Measurements from ENCODE around the gene TSACC.
A peak's percentile ranks its signal among the peaks of the same experiment; 100 is the strongest.

Gene TSACC

DNA sequence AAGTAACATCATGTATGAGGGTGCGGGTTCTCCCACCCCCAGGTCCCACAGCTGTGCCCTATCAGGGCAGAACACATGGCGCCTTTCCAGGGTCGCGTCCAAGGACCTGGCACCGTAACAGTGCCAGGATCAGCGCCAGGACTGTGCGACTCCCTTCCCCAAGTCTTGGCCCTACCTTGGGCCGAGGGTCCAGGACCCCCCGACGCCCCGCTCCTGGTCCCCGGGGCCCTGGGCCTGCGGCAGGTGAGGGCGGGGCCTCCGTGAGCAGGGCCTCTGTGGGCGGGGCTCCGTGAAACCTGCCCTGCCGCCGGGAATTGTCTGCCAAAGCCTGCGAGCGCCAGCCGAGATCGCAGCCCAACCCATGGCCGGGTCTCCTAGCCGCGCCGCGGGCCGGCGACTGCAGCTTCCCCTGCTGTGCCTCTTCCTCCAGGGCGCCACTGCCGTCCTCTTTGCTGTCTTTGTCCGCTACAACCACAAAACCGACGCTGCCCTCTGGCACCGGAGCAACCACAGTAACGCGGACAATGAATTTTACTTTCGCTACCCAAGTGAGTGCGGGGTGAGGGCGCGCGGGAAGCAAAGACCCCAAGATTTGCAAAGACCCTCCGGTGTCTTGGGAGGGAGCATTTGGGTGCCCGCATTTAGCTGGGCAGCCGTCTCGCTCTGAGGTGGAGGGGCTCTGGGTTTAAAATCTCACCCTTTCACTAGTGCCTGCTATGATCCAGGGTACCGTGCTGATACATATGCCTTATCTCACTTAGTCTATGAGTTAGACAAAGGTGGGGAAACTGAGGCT lies 30.8 kb downstream of the TSACC start, which contains the start of gene RHBG:
Gene RHBG (plus strand): TSS at position 323 of the 796 bp plus-strand sequence. CDS start 39 bp downstream, at position 362.
- TF ChIP-seq, protein P1, sequence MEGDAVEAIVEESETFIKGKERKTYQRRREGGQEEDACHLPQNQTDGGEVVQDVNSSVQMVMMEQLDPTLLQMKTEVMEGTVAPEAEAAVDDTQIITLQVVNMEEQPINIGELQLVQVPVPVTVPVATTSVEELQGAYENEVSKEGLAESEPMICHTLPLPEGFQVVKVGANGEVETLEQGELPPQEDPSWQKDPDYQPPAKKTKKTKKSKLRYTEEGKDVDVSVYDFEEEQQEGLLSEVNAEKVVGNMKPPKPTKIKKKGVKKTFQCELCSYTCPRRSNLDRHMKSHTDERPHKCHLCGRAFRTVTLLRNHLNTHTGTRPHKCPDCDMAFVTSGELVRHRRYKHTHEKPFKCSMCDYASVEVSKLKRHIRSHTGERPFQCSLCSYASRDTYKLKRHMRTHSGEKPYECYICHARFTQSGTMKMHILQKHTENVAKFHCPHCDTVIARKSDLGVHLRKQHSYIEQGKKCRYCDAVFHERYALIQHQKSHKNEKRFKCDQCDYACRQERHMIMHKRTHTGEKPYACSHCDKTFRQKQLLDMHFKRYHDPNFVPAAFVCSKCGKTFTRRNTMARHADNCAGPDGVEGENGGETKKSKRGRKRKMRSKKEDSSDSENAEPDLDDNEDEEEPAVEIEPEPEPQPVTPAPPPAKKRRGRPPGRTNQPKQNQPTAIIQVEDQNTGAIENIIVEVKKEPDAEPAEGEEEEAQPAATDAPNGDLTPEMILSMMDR (conservative IDR thresholded peaks at IDR 0.05): no peak
- peak within 1 kb of the TSS; percentile 57; the same call in 1 of the 2 replicates for H3K27ac ChIP-seq

DNA sequence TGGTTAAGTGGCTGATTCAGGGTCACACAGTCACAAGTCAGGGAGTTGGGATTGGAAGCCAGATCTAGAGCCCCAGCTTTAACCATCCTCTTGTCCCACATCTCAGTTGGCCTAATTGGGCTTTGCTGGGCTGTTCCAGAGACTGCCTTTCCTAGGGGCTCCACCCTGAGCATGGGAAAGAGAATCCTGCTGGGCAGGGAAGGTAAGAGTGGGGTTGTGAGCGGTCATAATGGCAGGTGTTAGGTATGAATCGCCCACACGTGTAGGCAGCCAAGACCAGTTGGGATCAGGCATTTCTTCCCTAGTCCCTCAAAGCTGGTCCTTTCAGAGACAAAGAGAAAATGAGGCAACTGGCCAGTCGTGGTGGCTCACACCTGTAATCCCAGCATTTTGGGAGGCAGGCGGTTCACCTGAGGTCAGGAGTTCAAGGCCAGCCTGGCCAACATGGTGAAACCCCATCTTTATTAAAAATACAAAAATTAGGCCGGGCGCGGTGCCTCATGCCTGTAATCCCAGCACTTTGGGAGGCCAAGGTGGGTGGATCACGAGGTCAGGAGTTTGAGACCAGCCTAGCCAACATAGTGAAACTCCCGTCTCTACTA lies 31.5 kb downstream of the TSACC start:
- peak overlapping the region; percentile 57; the same call in 1 of the 2 replicates for H3K27ac ChIP-seq

DNA sequence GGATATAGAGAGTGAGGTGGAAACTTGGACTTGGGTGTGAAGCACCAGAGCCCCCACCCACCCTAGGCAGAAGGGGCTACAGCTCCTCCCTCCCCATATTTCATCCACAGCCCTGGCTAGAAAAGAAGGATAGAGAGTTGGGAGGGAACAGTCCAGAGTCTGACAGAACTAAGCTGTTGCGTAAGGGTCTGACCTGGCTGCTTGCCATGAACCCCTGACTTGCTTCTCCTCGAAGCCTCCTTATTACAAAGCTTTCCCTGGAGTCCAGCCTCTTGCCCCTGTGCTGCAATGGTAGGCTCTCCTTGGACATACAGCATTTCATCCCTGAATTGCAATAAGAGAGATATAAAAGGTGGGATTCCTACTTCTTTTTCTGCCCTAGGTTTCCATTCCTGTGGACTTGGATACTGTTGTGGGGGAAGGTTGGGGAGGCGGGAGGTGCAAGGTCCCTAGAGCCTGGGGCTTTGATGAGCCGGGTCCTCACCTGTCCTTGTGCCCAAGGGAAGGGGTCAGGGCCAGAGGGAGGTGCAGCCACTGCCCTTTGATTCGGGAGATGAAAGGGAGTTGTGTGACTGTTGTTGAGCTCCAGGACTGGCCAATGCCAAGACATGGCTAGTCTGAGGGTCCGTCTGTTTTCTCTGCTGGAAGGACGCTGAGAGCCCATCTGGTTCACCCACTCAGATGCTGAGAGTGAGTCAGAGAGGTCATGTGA lies 33.4 kb downstream of the TSACC start:
- no peak overlapping the region for H3K27ac ChIP-seq
- TF ChIP-seq, protein P1 (conservative IDR thresholded peaks at IDR 0.05): no peak

DNA sequence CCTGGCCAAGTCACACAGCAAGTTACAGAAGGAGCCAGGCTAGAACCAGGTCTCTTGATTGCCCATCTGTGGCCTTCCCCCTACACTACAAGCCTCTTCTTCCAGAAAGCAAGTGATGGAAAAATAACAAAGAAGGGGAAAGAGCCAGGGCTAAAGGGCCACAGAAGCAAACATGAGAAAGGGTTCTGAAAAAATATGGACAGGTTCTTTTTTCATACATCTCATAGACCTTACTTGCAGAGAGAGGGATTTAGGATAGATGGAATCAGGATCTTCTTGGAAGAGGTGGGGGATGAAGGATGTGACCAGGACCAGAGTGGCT lies 33.9 kb downstream of the TSACC start:
- TF ChIP-seq, protein P1 (conservative IDR thresholded peaks at IDR 0.05): no peak
- no peak overlapping the region for H3K27ac ChIP-seq

DNA sequence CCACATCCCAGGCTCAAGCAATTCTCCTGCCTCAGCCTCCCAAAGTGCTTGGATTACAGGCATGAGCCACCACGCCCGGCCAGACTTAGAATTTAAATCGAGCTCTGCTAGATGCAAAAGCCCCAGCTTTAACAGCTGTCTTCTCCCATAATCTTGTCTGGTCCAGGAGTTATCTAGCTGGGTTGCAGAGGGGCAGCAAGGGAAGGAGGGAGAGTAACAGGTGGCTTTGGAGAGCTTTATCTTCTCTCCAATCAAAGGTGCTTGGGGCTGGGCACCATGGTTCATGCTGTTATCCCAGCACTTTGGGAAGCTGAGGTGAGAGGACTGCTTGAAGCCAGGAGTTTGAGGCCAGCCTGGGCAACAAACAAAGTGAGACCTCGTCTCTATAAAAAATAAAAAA lies 34.5 kb downstream of the TSACC start:
- TF ChIP-seq, protein P1 (conservative IDR thresholded peaks at IDR 0.05): no peak

DNA sequence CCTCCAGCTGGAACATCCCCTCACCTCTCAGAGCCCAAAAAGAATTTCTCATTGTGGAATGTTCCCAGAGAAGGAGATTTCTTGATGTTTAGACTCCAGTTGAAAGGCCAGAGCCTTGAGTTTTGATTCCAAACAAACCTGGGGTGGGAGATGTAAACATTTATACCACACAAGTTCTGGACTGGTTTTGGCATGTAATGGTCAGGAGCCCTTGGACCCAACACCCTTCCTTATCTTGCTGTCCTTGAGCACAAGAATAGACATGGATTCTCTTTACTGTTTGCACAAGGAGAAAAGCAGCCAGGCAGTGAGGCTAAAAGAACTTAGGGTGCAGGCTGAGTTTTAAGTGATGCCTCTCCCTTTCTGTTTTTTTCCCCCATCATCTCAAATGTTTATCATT lies 35.2 kb downstream of the TSACC start:
- H3K27ac ChIP-seq: no peak overlapping the region
- TF ChIP-seq, protein P1 (conservative IDR thresholded peaks at IDR 0.05): no peak

More for the DNA sequence above, 34.5 kb downstream of the TSACC start:
- H3K27ac ChIP-seq: no peak overlapping the region

DNA sequence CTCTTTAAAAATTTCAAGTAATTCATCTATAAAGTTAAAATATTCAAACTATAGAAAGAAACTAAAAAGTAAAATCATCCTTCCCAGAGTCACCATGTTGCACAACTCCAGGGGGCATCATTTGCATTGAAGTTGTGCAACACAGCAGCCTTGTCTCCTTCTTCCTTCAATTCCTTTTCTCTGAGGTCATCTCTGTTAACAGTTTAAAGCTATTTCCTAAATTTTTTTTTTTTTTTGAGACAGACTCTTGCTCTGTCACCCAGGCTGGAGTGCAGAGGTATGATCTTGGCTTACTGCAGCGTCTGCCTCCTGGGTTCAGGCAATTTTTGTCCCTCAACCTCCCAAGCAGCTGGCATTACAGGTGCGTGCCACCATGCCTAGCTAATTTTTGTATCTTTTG lies 37.8 kb downstream of the TSACC start:
- no peak overlapping the region for H3K27ac ChIP-seq
- TF ChIP-seq, protein P1 (conservative IDR thresholded peaks at IDR 0.05): no peak
